Stimulated activated CD4-positive, alpha-beta T cell treated with anti-CD3 and anti-CD28 coated beads, TNF-alpha, amount 100 ng/mL, for 48 hours (primary cell): Measurements from ENCODE around the gene CLDND1.
"Not testable (repeated sequence)": the region's sequence is repeated elsewhere in the genome, so short reads cannot be mapped to it uniquely, and the experiment has no call there.

ENCODE experiments used
- DNase-seq, 3 donors: peaks; one replicate each; pipeline ENCODE4 v3.0.0-alpha.2; 2020; ENCODE audit warnings: low read depth in 3 of 3

The CLDND1 gene

DNA sequence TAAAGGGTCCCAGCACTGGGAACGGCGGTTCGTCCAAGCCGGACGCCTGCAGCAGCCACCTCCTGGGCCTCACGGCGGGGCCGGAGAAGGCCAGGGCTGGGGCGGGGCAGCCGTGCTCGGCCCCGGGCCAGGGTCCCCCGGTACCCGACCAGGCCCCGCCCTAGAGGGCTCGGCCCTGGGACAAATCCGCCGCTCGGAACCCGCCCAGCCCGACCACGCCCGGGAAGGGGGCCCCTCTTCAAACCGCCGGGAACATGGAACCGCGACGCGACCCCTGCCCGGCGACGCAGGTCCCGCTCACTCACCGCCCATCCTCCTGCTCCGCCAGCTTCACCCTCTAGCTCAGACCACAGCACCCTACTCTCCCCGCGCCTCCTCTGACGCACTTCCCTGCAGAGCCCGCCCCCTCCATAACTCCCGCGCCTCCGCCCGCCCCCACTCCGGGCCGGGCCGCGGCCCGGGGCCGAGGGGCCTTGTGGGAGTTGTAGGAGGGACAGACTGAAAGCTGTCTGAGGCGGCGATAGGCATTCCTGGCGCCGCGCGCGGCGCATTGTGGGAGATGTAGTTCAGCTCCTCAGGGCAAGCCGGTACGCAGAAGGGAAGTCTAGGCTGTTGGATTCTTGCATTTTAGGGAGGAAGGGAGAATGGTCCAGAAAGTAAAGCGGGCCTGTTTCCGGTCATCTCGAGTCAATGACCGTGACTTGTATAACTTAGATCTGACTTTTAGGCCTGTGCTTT, at the start of gene CLDND1:
TSS of gene CLDND1 (minus strand) at position 359 of the 738 bp plus-strand sequence. CDS start 1,478 bp downstream, outside the sequence.
- peak; percentile 89 to 93 (median 92) for DNase-seq

DNA sequence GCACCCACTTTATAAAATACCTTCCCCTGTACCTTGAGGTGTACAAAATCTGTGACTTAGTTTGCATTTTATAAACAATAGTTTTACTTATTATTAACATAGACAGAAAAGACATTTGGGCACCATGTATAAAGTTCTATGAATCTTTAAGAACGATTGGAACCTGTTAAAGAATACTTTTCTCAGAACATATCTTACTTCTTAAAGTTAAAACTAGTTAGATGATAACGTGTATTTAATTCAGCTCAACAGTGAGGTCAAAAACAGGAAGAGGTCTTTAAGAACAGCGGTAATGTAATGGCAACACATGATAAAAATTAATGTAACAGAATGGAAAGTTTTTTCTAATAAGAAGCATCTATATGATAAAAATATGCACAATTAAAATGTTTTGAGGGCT, 45.7 kb upstream of the CLDND1 start:
- no peak for DNase-seq

DNA sequence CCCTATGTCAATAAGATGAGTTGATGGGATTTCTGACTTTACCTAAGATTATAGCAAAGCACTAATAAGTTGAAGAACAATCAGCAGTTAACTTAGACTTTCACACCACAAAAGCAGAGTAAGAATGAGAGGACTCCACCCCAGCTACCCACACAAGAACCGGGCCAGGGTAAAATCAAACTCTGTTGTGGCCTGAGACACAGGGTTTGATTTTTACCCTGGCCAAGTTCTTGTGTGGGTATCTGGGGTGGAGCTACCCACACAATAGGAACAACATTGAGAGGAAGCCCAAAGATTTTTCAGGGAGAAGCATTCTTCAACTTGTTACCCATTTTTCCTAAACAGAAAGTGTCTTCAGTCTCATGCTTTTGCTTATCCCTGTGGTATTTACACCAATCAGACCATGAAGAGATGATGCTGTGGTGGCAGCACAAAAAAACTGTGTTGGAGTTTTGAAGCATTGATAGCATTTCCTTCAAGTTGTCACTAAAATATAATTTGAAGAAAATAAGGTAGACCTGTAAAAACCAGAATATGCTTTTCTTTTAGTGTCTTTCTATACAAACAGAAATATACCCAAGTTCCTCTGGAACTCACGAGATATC, 45.1 kb upstream of the CLDND1 start:
- no peak for DNase-seq

DNA sequence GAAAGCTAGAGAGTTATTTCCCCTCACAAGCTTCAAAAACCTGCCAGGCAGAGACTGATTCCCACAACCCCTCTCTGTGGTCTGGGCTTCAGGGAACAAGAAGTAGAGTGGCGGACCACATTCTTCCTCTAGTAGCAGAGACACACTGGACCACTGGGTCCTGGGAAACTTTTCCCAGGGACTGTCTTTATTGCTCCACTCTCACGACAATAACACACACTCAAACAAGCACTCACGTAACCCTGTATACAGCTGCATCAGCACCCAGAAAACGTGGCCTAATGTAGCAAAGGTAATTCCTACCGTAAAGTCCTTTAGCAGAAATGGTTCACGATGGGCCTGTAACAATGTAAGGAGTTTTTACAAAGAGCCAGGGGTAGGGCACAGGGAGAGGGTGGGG, 43.1 kb upstream of the CLDND1 start:
- DNase-seq = no peak

DNA sequence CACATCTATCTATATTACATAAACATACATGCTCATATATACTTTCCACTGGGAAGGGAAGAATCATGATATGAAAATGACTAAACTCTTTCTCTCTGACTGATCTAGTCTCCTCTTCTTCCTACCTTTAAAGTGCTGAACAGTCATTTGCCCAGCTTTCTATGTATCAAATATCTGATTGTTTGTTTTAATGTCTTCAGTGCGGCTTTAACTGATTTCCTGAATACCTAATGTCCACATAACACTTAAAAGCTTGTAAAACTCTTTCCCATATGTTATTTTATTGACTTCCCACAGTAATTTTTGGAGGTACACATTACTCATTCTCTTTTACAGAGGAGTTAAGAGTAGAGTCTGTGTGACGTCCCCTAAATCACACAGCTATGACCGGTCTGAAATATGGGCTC, 42.5 kb upstream of the CLDND1 start:
- no peak for DNase-seq

DNA sequence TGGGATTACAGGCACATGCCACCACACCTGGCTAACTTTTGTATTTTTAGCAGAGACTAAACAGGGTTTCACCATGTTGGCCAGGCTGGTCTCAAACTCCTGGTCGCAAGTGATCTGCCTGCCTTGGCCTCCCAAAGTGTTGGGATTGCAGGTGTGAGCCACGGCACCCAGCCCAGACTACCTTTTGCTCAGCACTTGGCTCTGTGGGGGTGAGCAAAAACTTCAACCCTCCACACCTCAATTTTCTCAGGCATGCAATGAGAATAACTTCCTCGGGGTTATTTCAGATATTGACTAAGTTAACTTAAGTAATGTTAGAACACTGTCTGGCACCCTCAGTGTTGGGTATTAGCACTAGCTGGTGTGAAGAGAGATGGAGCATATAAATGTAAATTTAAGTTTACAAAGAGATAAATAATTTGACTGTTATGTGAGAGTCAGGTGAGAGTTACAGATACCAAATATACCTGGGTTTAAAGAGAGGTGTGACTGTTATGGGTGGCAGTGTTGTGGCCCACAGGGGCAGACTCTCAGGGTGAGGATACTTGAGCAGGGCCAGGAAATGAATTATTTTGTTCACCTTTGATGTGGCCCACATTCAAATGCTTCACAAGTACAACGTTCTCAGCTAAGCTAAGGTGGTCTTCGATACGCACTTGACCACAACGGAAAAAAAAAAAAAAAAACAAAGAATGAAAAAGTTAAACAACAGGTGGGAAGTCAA, 41.7 kb upstream of the CLDND1 start:
- no peak for DNase-seq

DNA sequence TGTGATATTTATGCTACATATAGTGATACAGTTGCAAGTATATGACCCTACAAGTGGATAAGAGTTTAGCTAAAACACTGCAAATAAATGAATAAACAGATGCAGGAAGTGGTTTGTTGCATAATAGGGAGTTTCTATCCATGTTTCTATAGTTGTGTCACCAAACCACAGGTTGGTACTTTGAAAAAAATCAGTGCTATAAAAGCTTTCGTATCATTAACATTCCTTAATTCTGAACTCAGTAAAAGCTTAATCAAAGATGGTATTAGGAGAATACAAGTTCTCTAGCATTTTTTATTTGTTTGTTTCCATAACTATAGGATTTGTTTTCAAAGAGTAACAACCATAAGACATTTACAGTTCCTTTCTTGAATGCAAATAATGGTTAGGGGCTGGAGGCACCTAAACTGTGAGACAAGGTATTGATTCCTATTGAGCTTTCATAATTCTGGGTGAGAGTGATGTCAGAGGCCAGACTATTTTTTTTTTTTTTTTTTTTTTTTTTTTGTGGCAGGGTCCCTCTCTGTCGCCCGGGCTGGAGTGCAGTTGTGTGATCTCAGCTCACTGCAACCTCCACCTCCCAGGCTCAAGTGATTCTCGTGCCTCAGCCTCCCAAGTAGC, 41.1 kb upstream of the CLDND1 start:
- no peak for DNase-seq

DNA sequence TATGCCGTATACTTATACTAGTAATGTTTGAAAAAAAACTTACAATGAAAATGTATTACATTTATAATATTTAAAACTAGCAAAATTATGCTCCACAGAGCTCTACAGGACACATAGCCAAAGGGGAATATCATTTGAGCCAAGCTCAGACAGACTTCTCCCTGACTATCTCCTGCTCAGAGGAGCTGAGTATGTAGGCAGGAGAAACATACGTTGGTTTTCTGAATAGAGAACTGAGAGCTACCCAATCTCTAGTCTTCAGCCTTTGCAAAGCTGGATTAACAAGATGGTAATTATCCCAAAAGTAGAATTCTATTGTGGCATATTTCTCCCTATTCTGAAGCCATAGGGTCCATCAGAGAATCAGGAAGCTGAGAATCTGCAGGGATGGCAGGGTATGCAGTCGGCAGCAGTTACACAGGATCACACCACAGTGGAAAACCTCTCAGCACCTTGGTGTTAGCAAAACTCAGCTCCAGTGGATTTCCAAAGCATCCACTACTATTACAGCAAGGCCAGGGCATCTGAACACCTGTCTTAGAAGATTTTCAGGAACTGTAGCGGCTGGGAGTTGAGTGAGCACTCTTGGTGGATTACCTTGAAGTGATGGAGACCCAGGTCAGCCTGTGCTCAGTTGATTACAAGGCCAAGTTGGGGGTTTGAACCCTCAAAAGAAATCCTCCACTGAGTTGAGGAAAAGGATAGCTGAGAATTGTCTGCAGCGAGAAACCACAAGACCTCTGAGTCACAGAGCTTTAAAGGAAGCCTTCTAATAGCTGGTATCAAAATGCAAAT, 39.2 kb upstream of the CLDND1 start:
- no peak for DNase-seq

DNA sequence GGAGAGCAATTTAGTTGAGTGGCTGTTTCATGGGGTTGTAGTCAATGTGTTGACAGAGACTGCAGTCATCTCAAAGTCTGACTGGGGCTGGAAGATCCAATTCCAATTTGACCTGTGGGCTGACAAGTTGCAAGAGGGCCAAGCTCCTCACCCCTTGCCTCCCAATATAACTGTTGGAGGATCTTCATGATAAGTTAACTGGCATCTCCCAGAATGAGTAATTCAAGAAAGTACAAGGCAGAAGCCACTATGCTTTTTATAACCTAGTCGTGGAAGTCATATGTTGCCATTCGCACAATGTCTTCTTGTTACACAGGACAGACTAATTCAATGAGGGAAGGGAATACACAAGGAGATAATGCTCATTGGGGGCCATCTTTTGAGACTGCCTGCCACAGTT, 38.2 kb upstream of the CLDND1 start:
- DNase-seq = no peak

DNA sequence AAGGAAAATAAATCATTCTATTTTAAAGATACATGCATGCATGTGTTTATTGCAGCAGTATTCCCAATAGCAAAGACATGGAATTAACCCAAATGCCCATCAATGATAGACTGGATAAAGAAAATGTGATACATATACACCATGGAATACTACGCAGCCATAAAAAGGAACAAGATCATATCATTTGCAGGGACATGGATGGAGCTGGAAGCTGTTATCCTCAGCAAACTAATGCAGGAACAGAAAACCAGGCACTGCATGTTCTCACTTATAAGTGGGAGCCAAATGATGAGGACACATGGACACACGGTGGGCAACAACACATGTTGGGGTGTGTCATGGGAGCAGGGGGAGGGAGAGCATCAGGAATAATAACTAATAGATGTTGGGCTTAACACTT, 37.1 kb upstream of the CLDND1 start:
- DNase-seq = not testable (repeated sequence)

DNA sequence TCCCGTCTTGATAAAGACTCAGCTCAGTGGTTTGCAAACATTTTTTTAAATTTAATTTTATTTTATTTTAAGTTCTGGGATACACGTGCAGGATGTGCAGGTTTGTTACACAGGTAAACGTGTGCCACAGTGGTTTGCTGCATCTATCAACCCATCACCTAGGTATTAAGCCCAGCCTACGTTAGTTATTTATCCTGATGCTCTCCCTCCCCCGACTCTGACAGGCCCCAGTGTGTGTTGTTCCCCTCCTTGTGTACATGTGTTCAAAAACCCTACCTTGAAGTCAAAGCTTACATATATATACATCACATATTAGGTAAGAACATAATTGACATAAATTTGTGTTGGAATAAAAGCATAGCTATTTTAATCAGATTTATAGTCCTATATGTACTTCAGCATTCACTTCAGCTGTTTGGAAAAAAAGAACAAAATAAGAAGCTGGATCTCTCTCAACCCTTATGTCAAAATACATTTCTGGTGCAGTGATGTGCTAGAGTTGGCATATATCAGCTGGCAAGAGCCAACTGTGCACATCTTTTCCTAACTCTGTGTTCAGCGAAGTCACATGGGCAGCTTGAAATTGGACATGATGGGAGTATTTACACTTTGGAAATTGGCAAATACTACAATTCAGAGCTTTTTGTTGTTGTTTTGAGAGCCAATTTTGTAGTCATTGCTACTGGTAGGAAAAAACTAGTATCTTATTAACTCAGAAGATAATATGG, 35.6 kb upstream of the CLDND1 start:
- no peak for DNase-seq

DNA sequence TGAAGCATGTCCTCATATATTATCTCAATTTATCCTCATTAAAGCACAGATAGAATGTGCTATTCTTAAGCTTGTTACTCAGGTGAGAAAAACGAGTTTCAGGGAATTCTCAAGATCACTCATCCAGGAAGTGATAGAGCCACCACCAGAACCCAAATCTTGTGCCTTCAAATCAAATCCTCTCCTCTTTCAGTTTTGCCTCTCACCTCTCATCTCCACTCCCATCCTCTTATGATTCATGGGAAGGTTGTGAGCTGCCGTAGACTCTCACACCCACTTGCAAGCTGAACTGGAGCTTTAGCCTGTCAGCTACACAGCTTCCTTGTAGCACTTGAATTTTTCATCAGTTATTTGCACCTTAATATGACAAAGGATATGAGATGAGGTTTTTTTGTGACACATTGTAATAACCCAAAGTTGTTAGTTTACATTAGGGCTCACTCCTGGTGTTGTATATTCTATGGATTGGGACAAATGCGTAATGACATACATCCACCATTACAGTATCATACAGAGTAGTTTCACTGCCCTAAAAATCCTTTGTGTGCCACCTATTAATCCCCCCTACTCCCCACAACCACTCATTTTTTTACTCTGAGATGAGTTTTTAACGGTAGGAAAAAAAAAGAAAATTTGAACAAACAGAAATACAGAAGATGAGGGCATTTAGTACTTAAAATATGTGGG, 34.8 kb upstream of the CLDND1 start:
- DNase-seq = peak; percentile 27 to 45 (median 39)

DNA sequence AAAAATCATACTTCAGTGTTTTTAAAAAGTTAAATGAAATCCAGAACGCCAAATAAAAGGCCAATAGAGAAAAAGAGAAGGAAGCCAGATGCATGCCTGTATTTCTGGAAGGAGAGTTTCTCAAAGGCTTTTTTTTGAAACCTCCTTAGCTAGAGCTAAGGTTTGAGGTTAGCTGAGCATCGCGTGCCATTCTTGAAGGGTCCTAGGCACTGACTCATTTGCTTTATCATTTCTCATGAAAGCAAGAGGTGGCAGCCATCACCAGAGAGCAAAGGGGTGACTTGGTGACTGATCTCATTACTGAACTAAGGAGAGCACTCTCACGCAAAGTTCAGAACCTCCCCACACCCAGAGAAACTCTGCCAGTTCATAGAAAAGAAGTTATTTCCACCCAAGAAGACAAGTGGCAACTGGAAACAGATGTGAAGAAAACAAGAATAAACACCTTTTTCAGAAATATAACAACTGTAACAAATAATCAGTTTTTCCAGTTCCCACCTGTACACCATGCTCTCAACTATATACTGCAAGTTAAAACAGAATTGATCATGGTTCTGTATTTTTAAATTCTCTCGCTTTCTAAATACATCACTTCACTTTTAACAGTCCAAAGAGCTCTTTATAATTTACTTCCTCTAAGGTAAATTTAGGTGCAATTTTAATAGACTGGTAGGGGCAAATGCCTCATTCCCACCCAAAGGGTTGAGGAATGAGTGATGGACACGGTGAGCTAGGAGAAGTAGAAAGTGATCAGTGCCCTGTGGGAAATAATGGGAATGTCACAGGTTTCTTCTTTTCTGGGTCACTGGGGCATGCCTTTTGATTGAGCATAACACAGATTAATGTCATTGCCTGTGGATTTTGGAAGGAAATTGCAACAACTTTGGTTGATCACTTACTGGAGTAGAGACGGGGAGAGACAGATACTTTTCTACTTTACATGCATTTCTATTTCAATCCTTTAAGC, 33.7 kb upstream of the CLDND1 start:
- DNase-seq = peak; percentile 48 to 75 (median 52)

DNA sequence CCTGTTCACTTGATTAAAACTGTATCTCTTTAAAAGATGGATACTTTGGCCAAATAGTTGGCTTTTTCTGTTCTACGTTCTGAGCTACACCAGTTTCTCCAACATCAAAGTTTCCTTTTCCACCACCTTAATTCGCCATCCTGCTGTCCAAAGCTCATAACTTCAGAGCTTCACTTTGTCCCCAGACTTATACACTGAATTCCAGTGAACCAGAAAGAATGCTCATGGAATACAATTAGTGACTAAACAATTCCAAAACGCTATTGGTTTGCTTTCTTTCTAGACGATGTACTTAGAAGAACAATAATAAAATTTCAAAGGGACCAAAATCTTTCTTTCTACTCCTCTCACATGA, 32.3 kb upstream of the CLDND1 start:
- DNase-seq = no peak

DNA sequence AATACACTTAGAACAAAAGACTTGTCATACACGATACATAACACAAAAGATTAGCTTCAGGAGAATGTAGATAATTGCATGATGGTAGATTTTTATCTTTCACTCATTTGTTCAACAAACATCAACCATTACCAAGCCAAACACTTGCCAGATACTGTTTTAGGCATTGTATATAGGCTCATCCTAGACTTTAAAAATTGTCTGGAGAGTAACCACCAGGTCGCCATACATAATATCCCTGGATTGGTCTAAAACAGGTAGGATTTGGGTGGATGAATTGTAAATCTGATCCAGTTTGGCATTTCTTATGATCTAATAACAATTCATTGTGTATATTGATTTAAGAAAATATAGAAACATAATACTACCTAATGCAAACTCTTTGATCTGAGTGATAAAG, 31.9 kb upstream of the CLDND1 start:
- no peak for DNase-seq

DNA sequence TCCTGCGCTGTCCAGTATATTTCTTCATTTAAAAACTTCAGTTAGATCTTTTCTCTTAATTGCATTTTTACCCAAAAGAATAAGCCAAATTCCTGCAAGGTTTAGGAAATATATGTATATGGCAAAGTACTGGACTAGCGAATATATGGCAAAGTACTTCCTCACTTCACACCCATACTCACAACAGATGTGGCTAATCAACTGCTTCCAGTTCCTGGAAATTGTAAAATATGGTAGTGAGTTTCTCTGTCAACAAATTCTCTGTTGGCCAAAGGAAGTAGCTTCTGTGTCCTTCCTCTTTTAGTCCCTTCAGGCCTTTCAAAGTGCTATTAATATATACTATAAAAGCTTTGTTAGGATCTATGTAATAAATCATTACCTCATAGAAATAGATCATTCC, 31.1 kb upstream of the CLDND1 start:
- no peak for DNase-seq

DNA sequence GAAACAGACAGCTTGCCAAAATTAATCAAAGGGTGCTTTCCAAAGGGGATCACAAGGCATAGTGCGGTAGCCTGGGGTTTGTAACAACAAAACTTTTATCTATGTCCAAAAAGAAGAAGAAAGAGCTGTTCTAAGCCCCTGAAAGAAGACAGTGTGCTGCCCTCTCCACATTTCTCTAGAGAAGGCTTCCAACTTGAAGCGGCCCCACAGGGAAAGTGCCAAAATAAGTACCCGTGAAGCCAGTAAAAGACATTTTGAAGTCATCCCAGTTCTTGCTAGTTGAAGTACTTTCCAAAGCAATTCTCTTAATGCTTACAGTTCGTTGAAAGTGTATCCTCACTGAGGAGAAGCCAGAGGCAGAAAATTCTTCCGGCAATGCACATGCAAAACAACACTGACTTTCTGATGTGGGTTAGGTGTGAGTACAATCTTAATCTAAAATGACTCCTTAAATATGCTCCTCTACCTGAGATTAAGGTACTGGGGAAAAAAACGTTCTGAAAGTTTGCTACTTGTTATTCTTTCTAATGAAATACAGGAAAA, 30.4 kb upstream of the CLDND1 start:
- DNase-seq = no peak

DNA sequence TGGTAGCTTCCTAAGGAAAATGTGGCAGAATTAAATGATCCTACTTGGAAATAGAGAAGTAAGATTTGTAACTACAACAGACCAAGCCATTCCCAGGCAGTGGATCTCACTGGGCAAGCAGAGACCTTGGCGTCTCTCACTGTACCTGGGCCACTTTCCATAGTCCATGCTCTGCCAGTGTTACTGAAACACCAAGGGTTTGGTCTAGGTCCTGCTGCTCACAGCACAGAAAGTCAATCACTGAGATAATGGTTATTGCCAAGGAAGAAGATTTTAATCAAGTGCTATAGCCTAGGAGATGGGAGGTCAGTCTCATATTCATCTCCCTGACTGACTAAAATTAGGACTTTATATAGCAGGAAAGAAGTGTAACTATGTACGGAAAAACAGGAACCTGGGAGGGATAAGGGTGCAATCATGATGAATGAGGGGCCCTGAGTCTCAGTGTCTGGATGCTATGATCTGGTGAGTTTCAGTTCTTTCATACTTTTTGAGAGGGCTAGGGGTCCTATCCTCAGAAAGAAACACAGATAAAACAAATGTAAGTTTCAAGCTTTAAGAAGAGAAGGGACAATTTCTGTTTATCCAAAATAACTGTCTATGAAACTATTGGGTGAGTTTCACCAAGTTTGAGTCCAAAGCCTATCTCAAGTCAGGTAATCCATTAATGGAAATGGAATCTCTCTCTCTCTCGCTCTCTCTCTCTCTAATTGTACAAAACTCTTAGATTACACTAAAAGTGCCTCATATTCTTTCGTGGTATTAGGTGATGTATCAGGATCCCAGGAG, 29.7 kb upstream of the CLDND1 start:
- DNase-seq = no peak
